Stromal cell of bone marrow (primary cell): Measurements from ENCODE around the gene AFTPH.
A peak's percentile ranks its signal among the peaks of the same experiment; 100 is the strongest.

Source experiments
- DNase-seq: peaks from one replicate; pipeline ENCODE4 v3.0.0-alpha.2; 2012; ENCODE audit warnings: low read depth

The AFTPH gene

DNA sequence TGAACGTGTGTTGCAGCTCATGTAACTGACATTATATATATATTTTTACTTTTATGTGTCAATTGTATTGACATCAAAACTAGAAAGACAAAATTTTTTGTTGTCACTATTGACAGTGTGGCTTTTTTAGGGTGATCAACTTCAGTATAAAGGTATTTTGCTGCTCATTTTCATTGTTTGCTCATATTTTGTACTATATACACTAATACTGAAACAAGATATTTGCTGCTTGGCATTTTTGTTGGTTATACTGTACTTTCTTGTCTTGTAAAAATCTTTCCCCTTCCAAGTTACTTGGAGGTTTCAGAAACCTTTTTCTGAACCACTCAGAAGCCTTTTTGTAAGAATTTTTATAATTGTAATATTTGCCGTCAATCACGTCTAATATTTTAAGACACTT lies 16.5 kb downstream of the AFTPH start:
- DNase-seq = no peak

GRCh38 chr2:64541547-64541946 lies 17.4 kb downstream of the AFTPH start:
- DNase-seq = no peak

- DNase-seq = no peak
Observed at GRCh38 chr2:64542071-64543007, 18.2 kb downstream of the AFTPH start.

GRCh38 chr2:64543008-64543697 lies 19.0 kb downstream of the AFTPH start:
- DNase-seq = no peak

- no peak for DNase-seq
Observed at GRCh38 chr2:64548761-64549160, 24.6 kb downstream of the AFTPH start.

DNA sequence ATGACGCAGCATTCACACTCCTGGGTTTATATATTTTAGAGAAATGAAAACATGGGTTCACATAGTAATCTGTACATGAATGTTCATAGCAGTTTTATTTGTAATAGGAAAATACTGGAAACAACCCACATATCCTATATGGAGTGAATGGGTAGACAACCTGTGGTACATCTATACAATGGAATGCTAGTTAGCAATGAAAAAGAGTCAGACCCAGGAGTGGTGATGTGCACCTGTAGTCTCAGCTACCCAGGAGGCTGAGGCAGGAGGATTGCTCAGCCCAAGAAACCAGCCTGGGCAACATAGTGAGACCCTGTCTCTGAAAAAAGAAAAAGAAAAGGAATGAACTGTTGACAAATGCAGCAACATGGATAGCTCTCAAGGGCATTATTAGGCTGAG lies 25.9 kb downstream of the AFTPH start:
- no peak for DNase-seq

GRCh38 chr2:64551851-64552250 lies 27.7 kb downstream of the AFTPH start:
- DNase-seq = no peak

DNA sequence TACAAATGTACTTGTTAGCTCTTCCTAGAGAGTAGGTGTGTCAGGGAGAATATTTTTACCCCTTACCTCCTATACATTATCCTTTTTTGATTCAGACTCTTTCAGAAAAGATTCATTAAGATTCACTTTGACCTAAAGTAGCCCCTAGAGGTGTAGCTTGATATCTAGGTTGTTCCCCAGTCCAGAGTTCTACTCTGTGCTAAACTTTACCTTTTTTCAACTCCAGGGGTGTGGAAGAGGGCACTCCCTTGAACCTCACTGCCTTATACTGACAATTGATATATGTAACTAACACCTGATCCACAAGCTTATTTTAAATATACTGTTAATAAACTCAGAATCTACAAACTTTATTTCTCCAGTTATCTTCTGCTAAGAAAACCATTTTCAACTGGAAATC lies 30.0 kb downstream of the AFTPH start:
- DNase-seq = no peak

DNA sequence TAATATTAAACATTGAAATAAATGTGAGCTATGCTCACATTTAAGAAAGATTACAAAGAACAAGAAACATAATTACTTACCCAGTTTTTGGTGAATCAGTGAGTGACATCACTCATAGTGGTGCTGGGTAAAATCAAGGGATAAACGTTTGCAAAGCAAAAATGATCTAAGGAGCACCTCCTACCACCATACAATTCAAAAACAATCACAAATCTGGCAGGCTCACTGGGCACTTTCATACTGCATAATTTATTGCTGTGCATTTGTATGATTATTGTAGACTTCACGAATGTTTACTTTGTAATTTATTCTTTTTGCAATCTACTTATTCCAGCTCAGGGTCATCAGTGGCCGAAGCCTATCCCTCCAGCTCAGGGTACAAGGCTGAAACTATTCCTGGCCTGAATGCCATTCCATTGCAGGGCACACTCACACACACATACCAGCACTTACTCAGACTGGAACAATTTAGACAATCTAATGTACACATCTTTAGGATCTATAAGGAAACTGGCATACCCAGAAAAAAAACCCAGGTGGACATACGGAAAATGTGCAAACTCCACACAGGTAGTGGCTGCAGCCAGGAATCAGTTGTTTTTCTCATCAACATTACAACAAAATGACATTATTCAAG lies 34.4 kb downstream of the AFTPH start:
- no peak for DNase-seq

- no peak for DNase-seq
Observed at GRCh38 chr2:64562148-64562784, 38.1 kb downstream of the AFTPH start.

- no peak for DNase-seq
Observed at GRCh38 chr2:64563436-64563938, 39.4 kb downstream of the AFTPH start.

GRCh38 chr2:64565949-64566710 lies 42.0 kb downstream of the AFTPH start:
- DNase-seq = no peak

GRCh38 chr2:64567473-64567872 lies 43.3 kb downstream of the AFTPH start:
- DNase-seq = no peak

GRCh38 chr2:64568836-64569235 lies 44.7 kb downstream of the AFTPH start:
- no peak for DNase-seq

DNA sequence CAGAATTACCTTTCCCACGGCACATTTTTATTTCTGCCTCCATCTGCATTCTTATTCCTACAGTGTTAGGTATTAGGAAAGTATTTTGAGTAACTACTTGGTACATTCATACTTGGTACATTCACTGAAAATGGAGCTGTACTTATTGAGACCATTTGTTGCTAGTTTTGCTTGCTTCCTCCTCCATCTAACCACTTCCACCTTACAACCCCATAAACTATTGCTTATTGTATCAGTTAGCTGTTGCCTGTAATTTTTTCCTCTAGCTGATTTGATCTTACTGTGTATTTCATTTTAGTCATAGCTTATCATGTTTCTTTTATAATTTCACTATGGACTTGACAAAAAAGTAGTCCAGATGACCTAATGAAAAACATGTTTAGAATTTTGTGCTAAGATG lies 50.7 kb downstream of the AFTPH start:
- DNase-seq = no peak

DNA sequence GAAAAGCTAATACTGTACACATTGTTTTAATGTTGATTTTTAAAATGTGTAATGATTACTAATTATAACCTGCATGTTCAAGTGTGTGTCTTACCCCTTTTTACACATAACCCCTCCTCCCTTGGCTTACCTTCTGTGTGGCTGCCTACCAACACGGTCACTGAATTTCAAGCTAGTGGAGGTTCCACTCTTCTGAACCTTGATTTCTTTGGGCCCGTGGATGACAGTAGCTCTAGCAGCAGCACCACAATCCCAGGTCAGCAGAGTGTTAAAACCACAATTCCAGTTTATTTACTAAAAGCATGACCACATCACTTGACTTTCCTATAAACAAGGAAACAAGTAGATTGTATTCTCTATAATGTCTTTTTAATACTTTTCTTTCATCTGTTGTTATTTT lies 56.9 kb downstream of the AFTPH start:
- DNase-seq = no peak

DNA sequence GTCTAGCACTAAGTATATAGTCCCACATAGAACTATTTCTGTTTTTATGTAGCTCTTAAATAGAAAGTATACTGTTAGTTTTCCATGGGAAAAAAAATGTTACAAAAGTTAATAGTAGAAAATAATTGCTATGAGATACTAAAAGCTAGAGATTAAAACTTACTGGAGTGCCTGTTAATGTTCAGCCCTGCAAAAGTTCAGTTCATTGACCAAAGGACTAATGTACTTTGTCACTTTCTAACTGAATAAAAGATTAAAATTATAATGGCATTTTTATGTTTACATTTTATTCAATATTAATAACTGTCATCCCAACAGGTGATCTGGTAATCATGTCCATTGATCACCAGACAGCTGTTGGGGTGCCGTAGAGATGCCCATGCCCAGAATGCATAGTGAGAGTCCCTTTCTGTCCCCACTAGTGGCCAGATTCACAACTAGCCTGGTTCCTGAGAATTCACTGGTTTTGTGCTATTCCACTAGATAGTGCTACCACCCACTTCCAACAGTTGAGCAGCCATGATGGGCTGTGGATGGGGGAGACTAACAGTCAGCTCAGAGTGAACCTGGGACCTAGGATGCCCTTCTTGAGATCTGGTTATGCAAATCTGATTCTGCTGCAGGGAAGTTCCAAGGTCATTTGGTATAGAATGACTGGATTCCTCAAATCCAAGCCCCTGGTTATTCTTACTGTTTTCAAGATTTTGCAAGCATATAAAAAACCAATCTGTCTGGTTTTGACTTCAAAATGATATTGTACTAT lies 57.8 kb downstream of the AFTPH start:
- DNase-seq = no peak

DNA sequence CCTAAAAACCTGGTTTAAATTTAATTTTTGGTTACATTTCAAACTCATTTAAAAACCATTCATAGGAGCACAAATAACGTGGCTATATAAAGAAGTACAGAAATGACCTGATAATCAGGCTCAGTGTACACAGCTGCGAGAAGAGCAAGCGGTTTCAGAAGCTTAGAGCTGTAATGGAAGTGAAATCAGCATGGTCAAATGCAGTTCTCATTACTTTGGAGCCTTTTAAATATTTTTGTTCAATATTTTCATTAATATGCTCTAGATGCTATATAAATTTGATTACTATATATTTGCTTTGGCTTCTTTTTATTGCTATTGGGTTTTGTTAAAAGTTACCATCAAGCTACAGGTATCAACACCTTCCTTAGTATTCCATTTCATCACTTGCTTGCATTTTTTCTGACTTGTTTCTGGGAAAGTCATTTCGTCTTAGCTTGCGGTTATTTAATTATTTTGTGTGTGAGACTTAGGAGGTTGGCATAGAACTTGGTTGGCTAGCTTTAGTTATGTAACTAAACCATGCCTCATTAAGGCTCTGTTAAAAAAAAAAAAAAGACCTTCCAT lies 58.7 kb downstream of the AFTPH start:
- no peak for DNase-seq

- DNase-seq = no peak
Observed at GRCh38 chr2:64586054-64586453, 61.9 kb downstream of the AFTPH start.

DNA sequence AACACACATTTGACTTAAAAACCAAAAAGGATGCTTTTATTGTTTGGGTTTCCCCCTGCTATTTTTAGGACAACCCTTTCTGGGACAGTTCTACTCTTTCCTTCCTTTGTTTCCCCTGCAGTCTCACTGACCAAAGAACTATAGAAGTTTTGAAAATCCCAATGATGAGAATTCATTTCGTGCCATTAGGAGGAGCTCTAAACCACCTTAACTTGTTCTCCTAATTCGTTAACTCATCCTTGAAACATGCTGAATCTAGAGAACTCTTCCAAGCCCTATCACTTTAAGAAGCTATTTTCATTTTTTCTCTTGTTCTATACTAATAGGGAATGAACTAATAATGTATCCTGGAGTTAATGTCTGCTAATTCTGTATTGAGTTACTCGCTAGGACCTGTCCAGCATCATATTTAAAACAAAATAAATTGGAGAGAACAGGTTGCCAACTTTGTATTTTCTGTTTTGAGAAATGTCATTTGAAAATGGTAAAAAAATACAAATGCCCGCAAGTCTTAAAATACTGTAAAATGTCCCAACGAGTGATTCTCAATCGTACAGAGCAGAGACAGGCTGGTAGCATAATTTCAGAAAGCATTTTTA lies 62.9 kb downstream of the AFTPH start:
- DNase-seq = peak; percentile 51
